22Rv1 (cell line): ENCODE measurements around the gene NUP93.

Experiments used
- H3K27ac ChIP-seq: fragments of 450-650 bp; 2 replicates; pipeline ENCODE4 v1.5.1; 2017
- CTCF ChIP-seq: fragments of 450-650 bp; IDR thresholded peaks from 2 replicates; pipeline ENCODE4 v1.5.1; 2017; ENCODE audit warnings: mild to moderate bottlenecking
- ZFX ChIP-seq: fragments of 450-650 bp; IDR thresholded peaks from 2 replicates; pipeline ENCODE4 v1.6.1; 2017; ENCODE audit warnings: antibody characterized with exemption, borderline replicate concordance

Gene NUP93

GRCh38 chr16:56833243-56833970 is 103.5 kb downstream of the NUP93 start:
- TF ChIP-seq ZFX (no peak), CTCF (no peak)
- H3K27ac ChIP-seq: no peak overlapping the region

- no peak overlapping the region for H3K27ac ChIP-seq
- TF ChIP-seq CTCF (no peak), ZFX (no peak)
These were observed 105.4 kb downstream of the NUP93 start for GRCh38 chr16:56835320-56835719.

GRCh38 chr16:56836410-56837230 is 106.7 kb downstream of the NUP93 start:
- no peak overlapping the region for H3K27ac ChIP-seq
- no peak for TF ChIP-seq CTCF
- no peak for TF ChIP-seq ZFX

- TF ChIP-seq CTCF: no peak
- TF ChIP-seq ZFX: no peak
- no peak overlapping the region for H3K27ac ChIP-seq
These were observed 108.9 kb downstream of the NUP93 start for GRCh38 chr16:56838622-56839337.

- no peak overlapping the region for H3K27ac ChIP-seq
- TF ChIP-seq CTCF: no peak
These were observed 111.3 kb downstream of the NUP93 start for GRCh38 chr16:56841233-56841632.

GRCh38 chr16:56841659-56842058 is 111.7 kb downstream of the NUP93 start:
- no peak for TF ChIP-seq ZFX
- TF ChIP-seq CTCF: no peak
- no peak overlapping the region for H3K27ac ChIP-seq

- no peak overlapping the region for H3K27ac ChIP-seq
- TF ChIP-seq CTCF (no peak), ZFX (no peak)
These were observed 112.2 kb downstream of the NUP93 start for GRCh38 chr16:56842133-56842532.
